HEK293 (cell line): ENCODE results near the gene VAT1L.
A peak's percentile ranks its signal among the peaks of the same experiment; 100 is the strongest.

Source experiments
- CTCF ChIA-PET: fragments of 350-600 bp; formaldehyde crosslinking; extraction: SDS; loops from one replicate; lab custom pipeline; 2021; ENCODE audit warnings: antibody characterized with exemption; lab: Yijun Ruan, JAX
- POLR2A ChIA-PET: fragments of 300-600 bp; formaldehyde crosslinking; extraction: SDS; loops from one replicate; lab custom pipeline; 2020; ENCODE audit warnings: antibody characterized with exemption, inconsistent platforms; lab: Yijun Ruan, JAX
- H3K27ac ChIP-seq: fragments of 200-500 bp; sonication (Bioruptor generic); 2 replicates; pipeline ENCODE4 v1.5.1; 2014; ENCODE audit warnings: low read depth, low read length, control low read depth, inconsistent platforms; ENCODE audit errors: extremely low read depth
- H3K36me3 ChIP-seq, 2 experiments: fragments of 200-500 bp in 1 of 2; sonication (Bioruptor generic) in 1 of 2; 1 replicate in 1 of 2; 2 replicates in 1 of 2; pipeline ENCODE4 v1.5.1; 2014 to 2017; ENCODE audit warnings: inconsistent platforms in 2 of 2, low read length in 2 of 2; ENCODE audit not compliant: control insufficient read depth in 2 of 2, insufficient read depth in 1 of 2
- H3K4me1 ChIP-seq: fragments of 200-500 bp; sonication (Bioruptor generic); 2 replicates; pipeline ENCODE4 v1.5.1; 2014; ENCODE audit warnings: mild to moderate bottlenecking, low read length, inconsistent platforms; ENCODE audit not compliant: control insufficient read depth, insufficient read depth
- H3K4me3 ChIP-seq: 2 replicates; pipeline ENCODE4 v1.5.1; 2011; ENCODE audit warnings: low read depth, mild to moderate bottlenecking, control low read depth, low read length, moderate library complexity
- H3K9me3 ChIP-seq: fragments of 200-500 bp; sonication (Bioruptor generic); 2 replicates; pipeline ENCODE4 v1.5.1; 2014; ENCODE audit warnings: low read depth, low read length, inconsistent platforms; ENCODE audit not compliant: control insufficient read depth, insufficient read depth
- GFI1B ChIP-seq: fragments of 450-650 bp; formaldehyde crosslinking; IDR thresholded peaks from 2 replicates; pipeline ENCODE4 v1.5.1; 2016; ENCODE audit warnings: missing biosample characterization, missing genetic modification characterization
- KLF10 ChIP-seq: fragments of 450-650 bp; IDR thresholded peaks from 2 replicates; pipeline ENCODE4 v1.5.1; 2018; ENCODE audit warnings: missing biosample characterization, mild to moderate bottlenecking, missing genetic modification characterization
- KLF7 ChIP-seq: fragments of 450-650 bp; formaldehyde crosslinking; IDR thresholded peaks from 2 replicates; pipeline ENCODE4 v1.5.1; 2016; ENCODE audit warnings: missing biosample characterization, missing genetic modification characterization, borderline replicate concordance
- SCRT1 ChIP-seq: fragments of 450-650 bp; formaldehyde crosslinking; IDR thresholded peaks from 2 replicates; pipeline ENCODE4 v1.5.1; 2016; ENCODE audit warnings: missing biosample characterization, missing genetic modification characterization, borderline replicate concordance
- SCRT2 ChIP-seq: fragments of 450-650 bp; formaldehyde crosslinking; IDR thresholded peaks from 2 replicates; pipeline ENCODE4 v1.5.1; 2016; ENCODE audit warnings: missing biosample characterization, missing genetic modification characterization
- SP2 ChIP-seq: fragments of 450-650 bp; formaldehyde crosslinking; IDR thresholded peaks from 2 replicates; pipeline ENCODE4 v1.5.1; 2016; ENCODE audit warnings: missing biosample characterization, missing genetic modification characterization
- YY1 ChIP-seq: fragments of 450-650 bp; formaldehyde crosslinking; IDR thresholded peaks from 2 replicates; pipeline ENCODE4 v1.5.1; 2018; ENCODE audit warnings: missing biosample characterization, missing genetic modification characterization
- ZNF341 ChIP-seq: fragments of 450-650 bp; formaldehyde crosslinking; IDR thresholded peaks from 2 replicates; pipeline ENCODE4; 2016; ENCODE audit warnings: low read depth, missing biosample characterization, missing genetic modification characterization
- ZNF404 ChIP-seq: fragments of 450-650 bp; formaldehyde crosslinking; IDR thresholded peaks from 2 replicates; pipeline ENCODE4 v1.5.1; 2017; ENCODE audit warnings: missing biosample characterization, missing genetic modification characterization
- ZNF654 ChIP-seq: fragments of 450-650 bp; formaldehyde crosslinking; IDR thresholded peaks from 2 replicates; pipeline ENCODE4 v1.5.1; 2016; ENCODE audit warnings: low read depth, missing biosample characterization, missing genetic modification characterization
- TF ChIP-seq, protein P1 (sequence below): fragments of 450-650 bp; formaldehyde crosslinking; conservative IDR thresholded peaks from 2 replicates; pipeline ENCODE4 v1.5.1; 2016; ENCODE audit warnings: low read depth, missing biosample characterization, missing genetic modification characterization
- TF ChIP-seq, protein P2 (sequence below): fragments of 450-650 bp; formaldehyde crosslinking; IDR thresholded peaks from 2 replicates; pipeline ENCODE4 v1.5.1; 2016; ENCODE audit warnings: missing biosample characterization, missing genetic modification characterization
- TF ChIP-seq, protein P3 (sequence below): fragments of 450-650 bp; formaldehyde crosslinking; IDR thresholded peaks from 2 replicates; pipeline ENCODE4 v1.5.1; 2017; ENCODE audit warnings: missing biosample characterization, missing genetic modification characterization
- TF ChIP-seq, protein P4 (sequence below): fragments of 450-650 bp; formaldehyde crosslinking; IDR thresholded peaks from 2 replicates; pipeline ENCODE4 v1.5.1; 2017; ENCODE audit warnings: missing biosample characterization, missing genetic modification characterization
- TF ChIP-seq, protein P5 (sequence below): fragments of 450-650 bp; formaldehyde crosslinking; IDR thresholded peaks from 2 replicates; pipeline ENCODE4 v1.5.1; 2017; ENCODE audit warnings: missing biosample characterization, missing genetic modification characterization

Gene VAT1L

DNA sequence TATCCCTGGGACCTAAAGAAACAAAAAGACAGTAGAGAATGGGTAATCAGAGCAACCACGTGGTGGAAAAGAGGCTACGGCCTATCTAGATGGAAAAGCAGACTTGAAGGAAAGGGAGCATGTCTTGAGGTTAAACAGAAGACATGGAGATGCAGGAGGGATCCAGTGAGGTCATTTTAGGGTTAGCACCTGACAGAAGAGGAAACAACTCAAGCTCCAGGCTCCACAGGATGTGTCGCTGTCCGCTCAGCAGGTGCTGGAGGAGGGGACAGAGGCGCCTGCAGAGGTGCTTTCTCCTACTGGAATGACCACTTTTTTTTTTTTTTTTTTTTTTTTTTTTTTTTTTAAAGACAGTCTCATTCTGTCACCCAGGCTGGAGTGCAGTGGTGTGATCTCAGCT lies 186.5 kb downstream of the VAT1L start:
- Histone ChIP-seq H3K9me3 (no peaks in the 10 kb centered on the region), H3K4me3 (no peak overlapping the region), H3K36me3 (no peaks in the 10 kb centered on the region), H3K27ac (no peak overlapping the region), H3K4me1 (no peaks in the 10 kb centered on the region)
- POLR2A ChIA-PET: no interaction called here
- TF ChIP-seq, protein P1, sequence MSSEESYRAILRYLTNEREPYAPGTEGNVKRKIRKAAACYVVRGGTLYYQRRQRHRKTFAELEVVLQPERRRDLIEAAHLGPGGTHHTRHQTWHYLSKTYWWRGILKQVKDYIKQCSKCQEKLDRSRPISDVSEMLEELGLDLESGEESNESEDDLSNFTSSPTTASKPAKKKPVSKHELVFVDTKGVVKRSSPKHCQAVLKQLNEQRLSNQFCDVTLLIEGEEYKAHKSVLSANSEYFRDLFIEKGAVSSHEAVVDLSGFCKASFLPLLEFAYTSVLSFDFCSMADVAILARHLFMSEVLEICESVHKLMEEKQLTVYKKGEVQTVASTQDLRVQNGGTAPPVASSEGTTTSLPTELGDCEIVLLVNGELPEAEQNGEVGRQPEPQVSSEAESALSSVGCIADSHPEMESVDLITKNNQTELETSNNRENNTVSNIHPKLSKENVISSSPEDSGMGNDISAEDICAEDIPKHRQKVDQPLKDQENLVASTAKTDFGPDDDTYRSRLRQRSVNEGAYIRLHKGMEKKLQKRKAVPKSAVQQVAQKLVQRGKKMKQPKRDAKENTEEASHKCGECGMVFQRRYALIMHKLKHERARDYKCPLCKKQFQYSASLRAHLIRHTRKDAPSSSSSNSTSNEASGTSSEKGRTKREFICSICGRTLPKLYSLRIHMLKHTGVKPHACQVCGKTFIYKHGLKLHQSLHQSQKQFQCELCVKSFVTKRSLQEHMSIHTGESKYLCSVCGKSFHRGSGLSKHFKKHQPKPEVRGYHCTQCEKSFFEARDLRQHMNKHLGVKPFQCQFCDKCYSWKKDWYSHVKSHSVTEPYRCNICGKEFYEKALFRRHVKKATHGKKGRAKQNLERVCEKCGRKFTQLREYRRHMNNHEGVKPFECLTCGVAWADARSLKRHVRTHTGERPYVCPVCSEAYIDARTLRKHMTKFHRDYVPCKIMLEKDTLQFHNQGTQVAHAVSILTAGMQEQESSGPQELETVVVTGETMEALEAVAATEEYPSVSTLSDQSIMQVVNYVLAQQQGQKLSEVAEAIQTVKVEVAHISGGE: no peak
- TF ChIP-seq, protein P2, sequence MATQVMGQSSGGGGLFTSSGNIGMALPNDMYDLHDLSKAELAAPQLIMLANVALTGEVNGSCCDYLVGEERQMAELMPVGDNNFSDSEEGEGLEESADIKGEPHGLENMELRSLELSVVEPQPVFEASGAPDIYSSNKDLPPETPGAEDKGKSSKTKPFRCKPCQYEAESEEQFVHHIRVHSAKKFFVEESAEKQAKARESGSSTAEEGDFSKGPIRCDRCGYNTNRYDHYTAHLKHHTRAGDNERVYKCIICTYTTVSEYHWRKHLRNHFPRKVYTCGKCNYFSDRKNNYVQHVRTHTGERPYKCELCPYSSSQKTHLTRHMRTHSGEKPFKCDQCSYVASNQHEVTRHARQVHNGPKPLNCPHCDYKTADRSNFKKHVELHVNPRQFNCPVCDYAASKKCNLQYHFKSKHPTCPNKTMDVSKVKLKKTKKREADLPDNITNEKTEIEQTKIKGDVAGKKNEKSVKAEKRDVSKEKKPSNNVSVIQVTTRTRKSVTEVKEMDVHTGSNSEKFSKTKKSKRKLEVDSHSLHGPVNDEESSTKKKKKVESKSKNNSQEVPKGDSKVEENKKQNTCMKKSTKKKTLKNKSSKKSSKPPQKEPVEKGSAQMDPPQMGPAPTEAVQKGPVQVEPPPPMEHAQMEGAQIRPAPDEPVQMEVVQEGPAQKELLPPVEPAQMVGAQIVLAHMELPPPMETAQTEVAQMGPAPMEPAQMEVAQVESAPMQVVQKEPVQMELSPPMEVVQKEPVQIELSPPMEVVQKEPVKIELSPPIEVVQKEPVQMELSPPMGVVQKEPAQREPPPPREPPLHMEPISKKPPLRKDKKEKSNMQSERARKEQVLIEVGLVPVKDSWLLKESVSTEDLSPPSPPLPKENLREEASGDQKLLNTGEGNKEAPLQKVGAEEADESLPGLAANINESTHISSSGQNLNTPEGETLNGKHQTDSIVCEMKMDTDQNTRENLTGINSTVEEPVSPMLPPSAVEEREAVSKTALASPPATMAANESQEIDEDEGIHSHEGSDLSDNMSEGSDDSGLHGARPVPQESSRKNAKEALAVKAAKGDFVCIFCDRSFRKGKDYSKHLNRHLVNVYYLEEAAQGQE: peak; percentile 93
- CTCF ChIA-PET: interaction anchor here (0.6 to 0.9 kb wide), 5 partner anchors 14 to 315 kb away, joined by 3 read pairs; no protein-coding TSS in a partner anchor

DNA sequence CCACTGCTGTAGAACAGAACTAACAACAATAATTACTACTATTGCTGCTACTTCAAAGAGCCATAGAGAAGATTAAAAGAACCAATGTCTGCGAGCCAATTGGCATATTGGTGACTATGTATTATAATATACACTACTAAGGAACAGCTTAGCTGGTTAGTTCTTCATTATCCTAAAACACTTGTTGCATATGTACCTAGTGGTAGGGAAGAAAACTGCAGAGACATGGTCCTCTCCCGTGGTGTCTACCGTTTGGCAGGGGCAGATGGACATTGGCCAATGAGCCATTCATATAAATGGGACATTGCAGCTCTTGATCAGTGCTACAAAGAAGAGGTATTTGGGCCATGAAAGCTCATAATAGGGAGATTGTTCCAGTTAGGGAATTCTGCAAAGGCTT lies 187.6 kb downstream of the VAT1L start:
- H3K9me3 ChIP-seq: no peaks in the 10 kb centered on the region
- peak; percentile 78 for TF ChIP-seq SCRT2
- no peak for TF ChIP-seq GFI1B (tag by site-specific recombination)
- TF ChIP-seq YY1 (tag by site-specific recombination): no peak
- TF ChIP-seq SP2: no peak
- no peak for TF ChIP-seq KLF7 (tag by site-specific recombination)
- TF ChIP-seq, protein P3, sequence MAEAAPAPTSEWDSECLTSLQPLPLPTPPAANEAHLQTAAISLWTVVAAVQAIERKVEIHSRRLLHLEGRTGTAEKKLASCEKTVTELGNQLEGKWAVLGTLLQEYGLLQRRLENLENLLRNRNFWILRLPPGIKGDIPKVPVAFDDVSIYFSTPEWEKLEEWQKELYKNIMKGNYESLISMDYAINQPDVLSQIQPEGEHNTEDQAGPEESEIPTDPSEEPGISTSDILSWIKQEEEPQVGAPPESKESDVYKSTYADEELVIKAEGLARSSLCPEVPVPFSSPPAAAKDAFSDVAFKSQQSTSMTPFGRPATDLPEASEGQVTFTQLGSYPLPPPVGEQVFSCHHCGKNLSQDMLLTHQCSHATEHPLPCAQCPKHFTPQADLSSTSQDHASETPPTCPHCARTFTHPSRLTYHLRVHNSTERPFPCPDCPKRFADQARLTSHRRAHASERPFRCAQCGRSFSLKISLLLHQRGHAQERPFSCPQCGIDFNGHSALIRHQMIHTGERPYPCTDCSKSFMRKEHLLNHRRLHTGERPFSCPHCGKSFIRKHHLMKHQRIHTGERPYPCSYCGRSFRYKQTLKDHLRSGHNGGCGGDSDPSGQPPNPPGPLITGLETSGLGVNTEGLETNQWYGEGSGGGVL: no peak
- no peak for TF ChIP-seq ZNF341 (tag by site-specific recombination)
- TF ChIP-seq, protein P4, sequence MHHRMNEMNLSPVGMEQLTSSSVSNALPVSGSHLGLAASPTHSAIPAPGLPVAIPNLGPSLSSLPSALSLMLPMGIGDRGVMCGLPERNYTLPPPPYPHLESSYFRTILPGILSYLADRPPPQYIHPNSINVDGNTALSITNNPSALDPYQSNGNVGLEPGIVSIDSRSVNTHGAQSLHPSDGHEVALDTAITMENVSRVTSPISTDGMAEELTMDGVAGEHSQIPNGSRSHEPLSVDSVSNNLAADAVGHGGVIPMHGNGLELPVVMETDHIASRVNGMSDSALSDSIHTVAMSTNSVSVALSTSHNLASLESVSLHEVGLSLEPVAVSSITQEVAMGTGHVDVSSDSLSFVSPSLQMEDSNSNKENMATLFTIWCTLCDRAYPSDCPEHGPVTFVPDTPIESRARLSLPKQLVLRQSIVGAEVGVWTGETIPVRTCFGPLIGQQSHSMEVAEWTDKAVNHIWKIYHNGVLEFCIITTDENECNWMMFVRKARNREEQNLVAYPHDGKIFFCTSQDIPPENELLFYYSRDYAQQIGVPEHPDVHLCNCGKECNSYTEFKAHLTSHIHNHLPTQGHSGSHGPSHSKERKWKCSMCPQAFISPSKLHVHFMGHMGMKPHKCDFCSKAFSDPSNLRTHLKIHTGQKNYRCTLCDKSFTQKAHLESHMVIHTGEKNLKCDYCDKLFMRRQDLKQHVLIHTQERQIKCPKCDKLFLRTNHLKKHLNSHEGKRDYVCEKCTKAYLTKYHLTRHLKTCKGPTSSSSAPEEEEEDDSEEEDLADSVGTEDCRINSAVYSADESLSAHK: no peak
- TF ChIP-seq ZNF404 (tag by site-specific recombination): no peak
- peak; percentile 67; the same call in 1 of the 2 replicates for TF ChIP-seq SCRT1
- TF ChIP-seq KLF10 (tag by site-specific recombination): no peak
- no peak for TF ChIP-seq ZNF654 (tag by site-specific recombination)
- TF ChIP-seq, protein P5, sequence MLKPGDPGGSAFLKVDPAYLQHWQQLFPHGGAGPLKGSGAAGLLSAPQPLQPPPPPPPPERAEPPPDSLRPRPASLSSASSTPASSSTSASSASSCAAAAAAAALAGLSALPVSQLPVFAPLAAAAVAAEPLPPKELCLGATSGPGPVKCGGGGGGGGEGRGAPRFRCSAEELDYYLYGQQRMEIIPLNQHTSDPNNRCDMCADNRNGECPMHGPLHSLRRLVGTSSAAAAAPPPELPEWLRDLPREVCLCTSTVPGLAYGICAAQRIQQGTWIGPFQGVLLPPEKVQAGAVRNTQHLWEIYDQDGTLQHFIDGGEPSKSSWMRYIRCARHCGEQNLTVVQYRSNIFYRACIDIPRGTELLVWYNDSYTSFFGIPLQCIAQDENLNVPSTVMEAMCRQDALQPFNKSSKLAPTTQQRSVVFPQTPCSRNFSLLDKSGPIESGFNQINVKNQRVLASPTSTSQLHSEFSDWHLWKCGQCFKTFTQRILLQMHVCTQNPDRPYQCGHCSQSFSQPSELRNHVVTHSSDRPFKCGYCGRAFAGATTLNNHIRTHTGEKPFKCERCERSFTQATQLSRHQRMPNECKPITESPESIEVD (tag by site-specific recombination): no peak
- no peak overlapping the region for H3K27ac ChIP-seq
- POLR2A ChIA-PET: no interaction called here
- H3K36me3 ChIP-seq: no peaks in the 10 kb centered on the region
- H3K4me1 ChIP-seq: no peaks in the 10 kb centered on the region
- H3K4me3 ChIP-seq: no peak overlapping the region
- CTCF ChIA-PET: interaction anchor here (0.6 to 1.9 kb wide), 3 partner anchors 299 to 301 kb away, joined by 3 to 6 read pairs (median 4); no protein-coding TSS in a partner anchor
